Caki2 (cell line): ENCODE results near the gene RFX3. TPM values are rescaled to one million over a fixed set of nuclear protein-coding genes. Genes with fewer than 3 reads are reported as not detected.

Experiments used
- DNase-seq: peaks from one replicate; pipeline ENCODE4 v3.0.0-alpha.2; 2015; ENCODE audit warnings: low read depth
- in situ Hi-C: cut with HindIII; loops from 2 replicates; pipeline ENCODE4 v1.10.0; 2016; ENCODE audit warnings: low sequenced_read_pairs, low pct_unique_long_range_greater_than_20kb, mixed read lengths
- total RNA-seq: library from RNA; depleted of rRNA; stranded (reverse); fragments of >200 nt; shearing (Covaris generic); gene quantifications from 2 replicates; pipeline ENCODE4 v1.2.3, GENCODE V29; 2014; ENCODE audit warnings: low replicate concordance

RFX3 gene
- total RNA-seq, 1 experiment from 2014 or later, result 0.30 TPM

DNA sequence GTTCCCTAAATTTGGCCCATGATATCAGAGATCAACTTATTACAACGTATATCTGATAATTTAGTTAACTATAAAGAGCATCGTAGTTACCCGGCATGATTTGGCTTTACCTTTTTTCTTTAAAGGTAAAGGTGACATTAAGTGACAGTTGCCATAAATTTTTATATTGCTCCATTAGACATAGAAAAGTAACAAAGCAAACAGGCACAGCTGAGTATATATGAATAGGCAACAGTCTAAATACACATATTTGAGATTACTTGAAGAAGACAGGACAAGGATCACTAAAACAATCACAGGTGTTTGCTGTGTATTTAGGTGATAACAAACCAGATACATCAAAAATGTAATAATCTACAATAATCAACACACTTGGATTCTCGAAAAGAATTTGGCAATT, 34.8 kb downstream of the RFX3 start:
- no peak for DNase-seq
- in situ Hi-C loops, result no loop called here

GRCh38 chr9:3482578-3482977, 43.2 kb downstream of the RFX3 start:
- no peak for DNase-seq
- in situ Hi-C loops, result no loop called here

- DNase-seq, result no peak
- in situ Hi-C loops, result no loop called here
Observed at GRCh38 chr9:3480353-3480655, 45.5 kb downstream of the RFX3 start.

DNA sequence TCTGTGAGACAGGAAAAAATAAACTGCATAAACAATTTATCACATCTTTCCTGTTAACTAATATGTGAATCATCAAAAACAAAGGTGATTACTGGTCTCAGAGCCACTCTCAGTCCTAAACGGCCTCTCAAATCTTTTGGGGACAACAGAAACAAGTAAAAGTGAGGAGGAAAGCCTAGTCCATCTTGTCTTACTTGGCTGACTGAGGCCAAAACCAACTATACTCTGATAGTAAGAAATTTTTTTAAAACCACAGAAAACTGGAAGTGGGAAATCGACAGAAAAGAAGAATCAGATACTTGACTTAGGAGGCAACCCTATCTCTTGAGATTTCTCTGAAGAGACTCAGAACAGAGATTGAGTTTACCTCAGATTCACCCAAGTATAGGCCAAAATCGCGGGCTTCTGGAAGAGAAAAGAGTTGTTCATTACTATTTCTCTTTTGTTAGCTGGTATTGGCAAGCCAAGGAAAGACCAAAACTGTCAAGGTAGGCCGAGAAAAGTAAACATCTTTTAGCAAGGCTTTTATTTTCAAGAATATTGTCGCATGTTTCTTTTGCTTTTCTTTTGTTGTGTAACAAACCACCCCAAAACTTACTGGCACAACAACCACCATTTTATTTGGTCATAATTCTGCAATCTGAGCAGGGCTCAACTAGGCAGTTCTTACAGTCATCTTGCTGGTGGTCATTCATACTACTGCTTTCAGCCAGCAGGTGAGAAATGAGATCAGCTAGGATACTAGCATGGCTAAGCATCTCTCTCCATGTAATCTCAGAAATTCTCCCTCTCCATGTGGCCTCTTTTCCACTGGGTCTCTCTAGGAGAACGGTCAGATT, 46.1 kb downstream of the RFX3 start:
- DNase-seq, result no peak
- in situ Hi-C loops, result no loop called here

DNA sequence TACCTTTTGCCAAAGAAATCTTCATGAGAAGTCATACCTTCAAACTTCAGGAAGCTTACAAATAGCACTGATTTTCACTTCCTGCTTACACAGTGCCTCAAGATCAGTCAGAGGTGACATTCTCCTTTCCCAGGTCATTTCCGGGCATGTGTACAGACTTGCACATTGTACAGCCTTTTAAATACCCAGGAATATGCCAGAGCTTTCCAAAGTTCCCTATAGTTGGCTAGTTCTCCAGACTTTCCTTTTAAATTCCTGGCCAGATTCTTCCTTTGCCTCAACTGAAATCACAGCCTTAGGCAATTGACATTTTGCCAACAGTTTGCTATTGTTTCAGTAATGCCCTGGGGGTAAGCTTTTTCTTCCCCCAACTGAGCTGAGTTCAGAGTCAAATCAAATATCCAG, 47.2 kb downstream of the RFX3 start:
- DNase-seq, result no peak
- in situ Hi-C loops, result no loop called here

DNA sequence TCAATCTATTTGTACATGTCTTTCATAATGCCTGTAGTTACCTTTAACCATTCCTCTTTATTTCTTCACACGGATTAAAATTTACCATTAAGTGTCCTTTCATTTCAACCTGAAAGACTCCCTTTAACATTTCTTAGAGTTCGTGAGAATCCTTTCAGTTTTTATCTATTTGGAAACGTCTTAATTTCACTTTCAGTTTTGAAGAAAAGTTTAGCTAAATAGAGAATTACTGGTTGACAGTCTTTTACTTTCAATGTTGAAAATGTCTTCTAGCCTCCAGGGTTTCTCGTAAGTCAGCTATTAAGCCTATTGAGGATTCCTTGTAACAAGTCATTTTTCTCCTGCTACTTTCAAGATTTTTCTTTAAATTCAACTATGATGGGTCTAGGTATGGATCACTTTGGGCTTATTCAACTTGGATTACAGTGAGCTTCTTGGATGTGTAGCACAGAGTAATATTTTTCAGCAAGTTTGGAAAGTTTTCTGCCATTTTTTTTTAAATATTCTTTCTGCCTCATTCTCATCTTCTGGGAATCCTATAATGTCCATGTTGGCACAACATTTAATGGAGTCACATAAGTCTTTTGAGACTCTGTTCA, 48.5 kb downstream of the RFX3 start:
- DNase-seq, result no peak
- in situ Hi-C loops, result no loop called here

GRCh38 chr9:3475300-3476020, 50.3 kb downstream of the RFX3 start:
- no peak for DNase-seq
- in situ Hi-C loops, result no loop called here

- in situ Hi-C loops, result no loop called here
- no peak for DNase-seq
Observed at GRCh38 chr9:3474821-3475220, 51.0 kb downstream of the RFX3 start.

GRCh38 chr9:3473405-3473804, 52.4 kb downstream of the RFX3 start:
- in situ Hi-C loops, result no loop called here
- DNase-seq, result no peak

- no peak for DNase-seq
- in situ Hi-C loops, result no loop called here
Observed at GRCh38 chr9:3471883-3472282, 53.9 kb downstream of the RFX3 start.

GRCh38 chr9:3468421-3469205, 57.2 kb downstream of the RFX3 start:
- in situ Hi-C loops, result no loop called here
- DNase-seq, result no peak

DNA sequence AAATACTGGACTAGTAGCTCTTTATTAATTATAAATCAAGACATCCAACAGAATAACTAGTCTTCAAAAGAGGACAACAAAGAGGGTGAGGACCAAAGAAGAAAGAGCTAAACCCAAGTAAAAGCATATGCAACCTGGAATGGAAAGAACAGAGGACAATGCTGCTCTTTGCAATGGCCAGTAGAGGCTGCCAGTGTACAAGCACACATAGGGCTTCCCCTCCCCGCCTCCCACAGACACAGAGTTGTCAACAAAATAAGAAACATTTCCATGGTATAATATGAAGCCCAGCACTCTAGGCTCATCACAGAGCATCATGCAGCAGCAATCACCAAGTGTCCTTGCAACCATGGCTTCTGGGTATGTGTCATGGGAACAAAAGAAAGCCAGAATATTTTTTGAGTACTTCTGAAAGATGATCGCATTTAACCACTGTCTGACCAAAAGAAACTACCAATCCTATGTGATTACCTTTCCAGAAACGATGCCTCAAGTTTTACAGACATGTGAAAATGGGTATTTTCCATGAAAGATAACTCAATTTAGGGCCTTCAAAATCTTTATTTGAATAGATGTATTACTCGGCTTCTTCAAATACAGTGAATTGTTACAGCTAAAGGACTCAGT, 58.1 kb downstream of the RFX3 start:
- in situ Hi-C loops, result no loop called here
- DNase-seq, result peak; percentile 21

- no peak for DNase-seq
- in situ Hi-C loops, result no loop called here
Observed at GRCh38 chr9:3464033-3464638, 61.7 kb downstream of the RFX3 start.

- in situ Hi-C loops, result no loop called here
- DNase-seq, result no peak
Observed at GRCh38 chr9:3458806-3459475, 66.9 kb downstream of the RFX3 start.

- no peak for DNase-seq
- in situ Hi-C loops, result no loop called here
Observed at GRCh38 chr9:3457175-3457574, 68.6 kb downstream of the RFX3 start.

DNA sequence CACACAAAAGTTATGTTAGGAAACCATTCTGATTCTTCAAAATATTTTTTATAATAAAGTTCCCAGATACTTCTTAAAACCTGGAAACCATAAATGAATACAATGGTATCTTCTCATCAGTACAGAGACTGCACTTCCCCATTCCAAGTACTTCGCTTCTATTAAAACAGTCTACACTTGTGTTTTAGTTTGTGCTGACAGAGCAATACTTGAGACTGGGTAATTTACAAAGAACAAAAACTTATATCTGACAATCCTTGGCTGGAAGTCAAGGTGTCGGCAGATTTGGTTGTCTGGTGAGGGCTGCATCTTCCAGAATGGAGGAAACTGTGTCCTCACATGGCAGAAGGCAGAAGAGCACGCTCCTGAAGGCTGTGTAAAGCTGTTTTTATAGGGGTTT, 70.1 kb downstream of the RFX3 start:
- in situ Hi-C loops, result no loop called here

DNA sequence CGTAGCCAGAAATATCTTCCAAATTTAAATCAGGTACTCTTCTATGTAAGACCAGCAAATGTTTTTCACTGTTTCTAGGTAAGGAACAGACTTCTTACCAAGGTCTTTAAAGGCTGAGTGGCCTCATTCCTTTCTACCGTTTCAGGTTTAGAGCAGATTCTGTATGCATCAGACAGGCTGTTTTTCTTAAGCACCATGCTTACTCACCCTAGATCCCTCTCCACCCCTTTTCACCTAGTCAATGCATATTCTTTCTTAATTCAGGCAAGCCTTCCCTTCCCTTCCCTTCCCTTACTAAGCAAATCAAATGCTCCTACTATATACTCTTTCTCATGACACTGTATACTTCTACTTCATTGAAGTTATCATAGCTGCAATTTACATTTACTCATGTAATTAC, 70.7 kb downstream of the RFX3 start:
- in situ Hi-C loops, result no loop called here

More for the DNA sequence above, 70.1 kb downstream of the RFX3 start:
- no peak for DNase-seq

GRCh38 chr9:3451956-3452355, 73.8 kb downstream of the RFX3 start:
- DNase-seq, result no peak
- in situ Hi-C loops, result no loop called here

More for the DNA sequence above, 70.7 kb downstream of the RFX3 start:
- no peak for DNase-seq
